KMS-11 (cell line): Measurements from ENCODE around the gene CDK14.

Source experiments
- H2AFZ ChIP-seq: fragments of 200-600 bp; sonication (generic); 2 replicates; pipeline ENCODE4 v1.6.1; 2016; ENCODE audit warnings: antibody characterized with exemption, mixed run types, low read depth
- H3K27ac ChIP-seq: fragments of 200-600 bp; sonication (generic); 2 replicates; pipeline ENCODE4 v1.6.1; 2016; ENCODE audit warnings: mild to moderate bottlenecking, mixed run types
- H3K27me3 ChIP-seq: fragments of 200-600 bp; sonication (generic); 2 replicates; pipeline ENCODE4 v1.6.1; 2017; ENCODE audit warnings: mild to moderate bottlenecking, low read depth, mixed run types, moderate library complexity; ENCODE audit not compliant: insufficient read depth
- H3K36me3 ChIP-seq: fragments of 200-600 bp; sonication (generic); 2 replicates; pipeline ENCODE4 v1.6.1; 2017; ENCODE audit warnings: mild to moderate bottlenecking, mixed run types; ENCODE audit not compliant: insufficient read depth
- H3K4me1 ChIP-seq: fragments of 200-600 bp; sonication (generic); 2 replicates; pipeline ENCODE4 v1.6.1; 2016; ENCODE audit warnings: mild to moderate bottlenecking, low read depth, mixed run types; ENCODE audit not compliant: poor library complexity, severe bottlenecking
- H3K4me2 ChIP-seq: fragments of 200-600 bp; sonication (generic); 2 replicates; pipeline ENCODE4 v1.7.0; 2016; ENCODE audit warnings: mild to moderate bottlenecking, mixed run types
- H3K4me3 ChIP-seq: fragments of 200-600 bp; sonication (generic); IDR thresholded peaks from 2 replicates; pipeline ENCODE4 v1.6.1; 2017; ENCODE audit warnings: low read depth, low read length, mixed read lengths; ENCODE audit not compliant: insufficient read depth
- H3K79me2 ChIP-seq: fragments of 200-600 bp; sonication (generic); 2 replicates; pipeline ENCODE4 v1.6.1; 2016; ENCODE audit warnings: low read depth, mixed run types; ENCODE audit not compliant: insufficient read depth
- H3K9ac ChIP-seq: fragments of 200-600 bp; sonication (generic); 2 replicates; pipeline ENCODE4 v1.6.1; 2016; ENCODE audit warnings: mild to moderate bottlenecking, mixed run types
- H4K20me1 ChIP-seq: fragments of 200-600 bp; sonication (generic); 2 replicates; pipeline ENCODE4 v1.6.1; 2016; ENCODE audit warnings: mild to moderate bottlenecking, mixed run types; ENCODE audit not compliant: insufficient read depth
- CTCF ChIP-seq: fragments of 200-600 bp; sonication (generic); conservative IDR thresholded peaks from 2 replicates; pipeline ENCODE4 v1.6.1; 2017; ENCODE audit warnings: low read depth, mild to moderate bottlenecking, antibody characterized with exemption, low read length, moderate library complexity, mixed read lengths

Gene CDK14

GRCh38 chr7:91041901-91042484 lies 445.9 kb downstream of the CDK14 start:
- H3K79me2 ChIP-seq: no peaks in the 10 kb centered on the region
- H3K4me2 ChIP-seq: no peak overlapping the region

GRCh38 chr7:91043186-91043585 lies 447.1 kb downstream of the CDK14 start:
- Histone ChIP-seq H3K27me3 (no peaks in the 10 kb centered on the region), H3K4me2 (no peak overlapping the region), H3K4me1 (no peaks in the 10 kb centered on the region), H2AFZ (no peak overlapping the region), H3K4me3 (no peak overlapping the region), H3K79me2 (no peaks in the 10 kb centered on the region), H3K27ac (no peak overlapping the region), H4K20me1 (no peaks in the 10 kb centered on the region), H3K36me3 (0 out of 2 replicates have a peak, but pooled peaks cover 5% of the 10 kb centered on the region), H3K9ac (no peak overlapping the region)
- no peak for TF ChIP-seq CTCF

More at GRCh38 chr7:91041901-91042484, 445.9 kb downstream of the CDK14 start:
- Histone ChIP-seq H3K9ac (no peak overlapping the region), H4K20me1 (no peaks in the 10 kb centered on the region), H2AFZ (no peak overlapping the region), H3K4me1 (peaks cover 4% of the 10 kb centered on the region), H3K27me3 (no peaks in the 10 kb centered on the region), H3K27ac (no peak overlapping the region), H3K4me3 (no peak overlapping the region), H3K36me3 (0 out of 2 replicates have a peak, but pooled peaks cover 5% of the 10 kb centered on the region)
- no peak for TF ChIP-seq CTCF

GRCh38 chr7:91043924-91044645 lies 448.0 kb downstream of the CDK14 start:
- 0 out of 2 replicates have a peak, but pooled peaks cover 5% of the 10 kb centered on the region for H3K36me3 ChIP-seq
- H3K4me3 ChIP-seq: no peak overlapping the region
- no peak overlapping the region for H3K9ac ChIP-seq
- no peaks in the 10 kb centered on the region for H3K4me1 ChIP-seq
- no peaks in the 10 kb centered on the region for H4K20me1 ChIP-seq
- H3K27ac ChIP-seq: no peak overlapping the region
- no peaks in the 10 kb centered on the region for H3K79me2 ChIP-seq
- H3K27me3 ChIP-seq: no peaks in the 10 kb centered on the region
- H2AFZ ChIP-seq: no peak overlapping the region
- H3K4me2 ChIP-seq: no peak overlapping the region
- no peak for TF ChIP-seq CTCF

- Histone ChIP-seq H3K4me3 (no peak overlapping the region), H3K9ac (no peak overlapping the region), H3K27ac (no peak overlapping the region), H2AFZ (no peak overlapping the region), H3K79me2 (no peaks in the 10 kb centered on the region), H3K27me3 (no peaks in the 10 kb centered on the region), H4K20me1 (no peaks in the 10 kb centered on the region), H3K36me3 (0 out of 2 replicates have a peak, but pooled peaks cover 5% of the 10 kb centered on the region), H3K4me2 (no peak overlapping the region), H3K4me1 (no peaks in the 10 kb centered on the region)
- no peak for TF ChIP-seq CTCF
These were observed 449.5 kb downstream of the CDK14 start for GRCh38 chr7:91045606-91046005.
